Epithelial cell of esophagus (primary cell): ENCODE results near the gene SKOR1.

ENCODE experiments used
- DNase-seq: peaks from one replicate; pipeline ENCODE4 v3.0.0; 2010; ENCODE audit warnings: low read depth
- H3K4me3 ChIP-seq: 2 replicates; pipeline ENCODE4 v1.5.1; 2011; ENCODE audit warnings: mild to moderate bottlenecking, low read length, control low read depth
- TF ChIP-seq, protein P1 (sequence below): IDR thresholded peaks from 2 replicates; pipeline ENCODE4 v1.5.1; 2011; ENCODE audit warnings: low read depth, mild to moderate bottlenecking, low read length, control low read depth, inconsistent platforms; ENCODE audit not compliant: insufficient read depth; ENCODE audit errors: missing control alignments

SKOR1 gene

DNA sequence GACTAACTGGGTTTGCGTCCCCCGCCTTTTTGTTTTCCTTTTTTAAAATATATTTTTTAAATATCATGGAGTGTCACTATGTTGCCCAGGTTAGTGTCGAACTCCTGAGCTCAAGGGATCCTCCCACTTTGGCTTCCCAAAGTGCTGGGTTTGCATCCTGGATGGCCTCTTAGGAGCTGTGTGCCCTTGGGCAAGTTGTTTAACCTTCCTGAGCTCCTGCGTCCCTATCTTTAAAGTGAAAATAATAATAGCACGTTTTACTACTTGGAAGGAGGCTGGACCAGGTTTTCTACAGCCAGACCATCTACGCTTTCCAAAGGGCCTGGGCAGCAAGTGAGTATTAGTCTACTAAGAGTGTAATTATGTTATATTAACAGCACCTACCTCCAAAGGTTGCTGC is 58.7 kb downstream of the SKOR1 start:
- TF ChIP-seq, protein P1, sequence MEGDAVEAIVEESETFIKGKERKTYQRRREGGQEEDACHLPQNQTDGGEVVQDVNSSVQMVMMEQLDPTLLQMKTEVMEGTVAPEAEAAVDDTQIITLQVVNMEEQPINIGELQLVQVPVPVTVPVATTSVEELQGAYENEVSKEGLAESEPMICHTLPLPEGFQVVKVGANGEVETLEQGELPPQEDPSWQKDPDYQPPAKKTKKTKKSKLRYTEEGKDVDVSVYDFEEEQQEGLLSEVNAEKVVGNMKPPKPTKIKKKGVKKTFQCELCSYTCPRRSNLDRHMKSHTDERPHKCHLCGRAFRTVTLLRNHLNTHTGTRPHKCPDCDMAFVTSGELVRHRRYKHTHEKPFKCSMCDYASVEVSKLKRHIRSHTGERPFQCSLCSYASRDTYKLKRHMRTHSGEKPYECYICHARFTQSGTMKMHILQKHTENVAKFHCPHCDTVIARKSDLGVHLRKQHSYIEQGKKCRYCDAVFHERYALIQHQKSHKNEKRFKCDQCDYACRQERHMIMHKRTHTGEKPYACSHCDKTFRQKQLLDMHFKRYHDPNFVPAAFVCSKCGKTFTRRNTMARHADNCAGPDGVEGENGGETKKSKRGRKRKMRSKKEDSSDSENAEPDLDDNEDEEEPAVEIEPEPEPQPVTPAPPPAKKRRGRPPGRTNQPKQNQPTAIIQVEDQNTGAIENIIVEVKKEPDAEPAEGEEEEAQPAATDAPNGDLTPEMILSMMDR: no peak
- no peak for DNase-seq
- H3K4me3 ChIP-seq: no peak overlapping the region
